GM12891 (cell line): ENCODE data around the gene GCAT.

Experiments
- DNase-seq: peaks from one replicate; pipeline ENCODE4 v3.0.0; 2011; ENCODE audit warnings: low spot score; ENCODE audit not compliant: insufficient read length
- FAIRE-seq: peaks from 2 replicates; lab custom pipeline; 2011; peaks lifted over from hg19 to GRCh38; lab: Jason Lieb, UNC
- PAX5 ChIP-seq: IDR thresholded peaks from 2 replicates; pipeline ENCODE4 v1.6.1; 2011; ENCODE audit warnings: low read length, moderate library complexity, mild to moderate bottlenecking; ENCODE audit not compliant: insufficient read depth, severe bottlenecking
- POLR2A ChIP-seq: IDR thresholded peaks from 2 replicates; pipeline ENCODE4 v1.6.1; 2011; ENCODE audit warnings: low read depth, low read length, control low read depth
- POLR2AphosphoS5 ChIP-seq: IDR thresholded peaks from 2 replicates; pipeline ENCODE4 v1.6.1; 2011; ENCODE audit warnings: low read depth, low read length, control low read depth
- POU2F2 ChIP-seq: IDR thresholded peaks from 2 replicates; pipeline ENCODE4 v1.6.1; 2011; ENCODE audit warnings: low read depth, mild to moderate bottlenecking, control low read depth, low read length, moderate library complexity
- SPI1 ChIP-seq: IDR thresholded peaks from 2 replicates; pipeline ENCODE4 v1.6.1; 2011; ENCODE audit warnings: low read depth, low read length, control low read depth
- TAF1 ChIP-seq: IDR thresholded peaks from 2 replicates; pipeline ENCODE4 v1.6.1; 2011; ENCODE audit warnings: low read depth, low read length, control low read depth

Gene GCAT

DNA sequence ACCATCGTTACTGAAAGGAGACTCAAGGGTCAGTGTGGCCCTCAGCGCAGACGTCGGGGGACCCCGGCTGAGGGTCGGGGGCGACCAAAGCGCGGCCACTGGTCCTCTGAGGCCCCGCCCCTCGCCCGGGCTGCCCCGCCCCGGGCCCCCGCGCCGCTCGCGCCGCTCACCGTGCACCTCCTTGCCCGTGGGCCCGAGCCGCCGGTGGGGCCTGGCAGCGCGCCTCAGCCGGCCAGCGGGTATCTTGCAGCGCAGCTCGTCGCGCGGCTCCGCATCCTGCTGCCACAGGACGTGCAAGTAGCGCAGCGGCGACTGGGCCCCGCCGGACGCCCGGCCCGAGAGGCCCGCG, 36.0 kb downstream of the GCAT start:
- TF ChIP-seq POU2F2 (no peak), SPI1 (no peak), POLR2AphosphoS5 (no peak), POLR2A (no peak), PAX5 (no peak), TAF1 (no peak)
- FAIRE-seq = peak; percentile 9
- DNase-seq = peak; percentile 51

DNA sequence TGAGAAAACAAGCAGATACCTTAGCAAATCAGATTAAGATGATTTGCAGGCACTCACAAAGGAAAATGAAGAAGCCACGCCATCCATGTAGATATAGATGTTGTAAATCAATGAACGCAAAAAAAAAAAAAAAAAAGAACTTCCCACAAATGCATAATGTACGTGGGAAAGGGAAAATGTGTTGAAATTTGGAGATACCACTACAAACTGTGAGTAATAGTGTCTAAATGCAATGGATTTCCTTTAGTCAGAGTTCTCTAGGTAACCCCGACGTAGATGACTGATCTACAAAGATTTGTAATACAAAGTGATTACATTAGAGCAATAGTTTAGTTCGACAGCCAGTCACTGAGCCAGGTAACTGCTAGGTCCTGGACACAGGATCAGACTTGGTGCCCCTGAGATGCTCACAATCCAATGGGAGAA, 37.2 kb downstream of the GCAT start:
- FAIRE-seq (no peak), DNase-seq (no peak)
- no peak for TF ChIP-seq SPI1
- no peak for TF ChIP-seq POLR2AphosphoS5
- TF ChIP-seq POLR2A = no peak
- TF ChIP-seq TAF1 = no peak
- TF ChIP-seq POU2F2 = no peak
- no peak for TF ChIP-seq PAX5

DNA sequence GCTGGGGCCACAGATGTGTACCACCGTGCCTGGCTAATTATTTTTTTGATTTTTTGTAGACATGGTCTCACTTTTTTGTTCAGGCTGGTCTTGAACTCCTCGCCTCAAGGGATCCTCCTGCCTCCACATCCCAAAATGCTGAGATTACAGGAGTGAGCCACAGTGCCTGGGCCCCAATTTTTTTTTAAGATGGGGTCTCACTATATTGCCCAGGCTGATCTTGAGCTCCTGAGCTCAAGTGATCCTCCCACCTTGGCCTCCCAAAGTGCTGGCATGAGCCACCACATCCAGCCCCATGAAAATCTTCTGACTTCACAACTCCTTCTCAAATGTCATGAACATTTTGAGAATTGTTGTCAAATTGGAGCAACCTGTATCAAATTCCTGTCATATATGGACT, 38.7 kb downstream of the GCAT start:
- TF ChIP-seq SPI1 = no peak
- no peak for TF ChIP-seq PAX5
- no peak for TF ChIP-seq POLR2A
- no peak for TF ChIP-seq TAF1
- TF ChIP-seq POU2F2 = no peak
- no peak for TF ChIP-seq POLR2AphosphoS5
- FAIRE-seq (no peak), DNase-seq (no peak)

DNA sequence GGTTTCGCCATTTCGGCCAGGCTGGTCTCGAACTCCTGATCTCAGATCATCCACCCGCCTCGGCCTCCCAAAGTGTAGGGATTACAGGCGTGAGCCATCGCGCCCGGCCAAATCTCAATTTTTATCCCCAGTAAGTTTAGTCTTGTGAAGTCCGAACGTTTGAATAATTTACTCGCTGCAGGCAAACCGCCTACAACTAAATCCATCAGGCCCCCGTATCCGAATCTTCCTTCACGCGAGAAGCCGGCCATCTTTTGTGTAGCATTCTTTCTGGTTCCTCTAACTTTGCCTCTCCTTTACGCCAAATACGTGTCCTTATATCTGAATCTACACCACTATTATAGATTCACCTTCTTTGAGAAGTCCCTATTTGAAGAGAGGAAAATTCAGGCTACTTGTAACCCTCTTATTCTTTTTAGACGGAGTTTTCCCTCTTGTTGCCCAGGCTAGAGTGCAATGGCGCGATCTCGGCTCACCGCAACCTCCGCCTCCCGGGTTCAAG, 40.9 kb downstream of the GCAT start:
- DNase-seq (no peak), FAIRE-seq (peak; percentile 35)
- TF ChIP-seq POLR2A = 0 out of 2 replicates have a peak, but pooled peaks have one; percentile 16
- TF ChIP-seq POLR2AphosphoS5 = no peak

DNA sequence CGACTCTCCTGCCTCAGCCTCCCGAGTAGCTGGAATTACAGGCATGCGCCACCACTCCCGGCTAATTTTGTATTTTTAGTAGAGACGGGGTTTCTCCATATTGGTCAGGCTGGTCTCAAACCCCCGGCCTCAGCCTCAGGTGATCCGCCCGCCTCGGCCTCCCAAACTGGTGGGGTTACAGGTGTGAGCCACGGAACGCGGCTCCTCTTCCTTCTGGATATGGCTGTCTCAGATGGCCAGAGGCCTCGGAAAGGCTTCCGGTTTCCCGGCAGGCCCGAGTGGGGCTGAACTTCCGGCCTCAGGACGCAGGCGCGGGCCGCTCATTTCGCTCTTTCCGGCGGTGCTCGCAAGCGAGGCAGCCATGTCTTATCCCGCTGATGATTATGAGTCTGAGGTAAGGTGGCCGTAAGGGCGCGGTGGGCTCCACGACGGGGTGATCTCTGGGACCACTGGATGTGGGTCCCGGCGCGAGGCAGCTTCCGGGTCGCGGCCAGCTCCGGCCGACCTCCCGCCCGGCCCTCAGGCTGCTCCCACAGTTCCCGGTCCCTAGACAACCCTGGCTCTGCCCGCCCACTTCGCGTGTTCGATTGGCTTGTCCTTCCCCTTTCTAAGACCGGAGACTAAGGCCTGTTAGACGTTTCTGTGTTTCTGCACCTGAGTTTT, 41.5 kb downstream of the GCAT start, which contains the start of gene EIF3L:
Gene EIF3L (plus strand): TSS at position 331 of the 663 bp plus-strand sequence. CDS start 31 bp downstream, at position 362.
- TF ChIP-seq SPI1 (0 out of 2 replicates have a peak, but pooled peaks have one; percentile 17), POLR2A (peak; percentile 89), PAX5 (no peak), POU2F2 (peak; percentile 62; the same call in 1 of the 2 replicates), POLR2AphosphoS5 (peak; percentile 94), TAF1 (peak; percentile 87)
- peak; percentile 94 for DNase-seq
- peak; percentile 99 for FAIRE-seq

DNA sequence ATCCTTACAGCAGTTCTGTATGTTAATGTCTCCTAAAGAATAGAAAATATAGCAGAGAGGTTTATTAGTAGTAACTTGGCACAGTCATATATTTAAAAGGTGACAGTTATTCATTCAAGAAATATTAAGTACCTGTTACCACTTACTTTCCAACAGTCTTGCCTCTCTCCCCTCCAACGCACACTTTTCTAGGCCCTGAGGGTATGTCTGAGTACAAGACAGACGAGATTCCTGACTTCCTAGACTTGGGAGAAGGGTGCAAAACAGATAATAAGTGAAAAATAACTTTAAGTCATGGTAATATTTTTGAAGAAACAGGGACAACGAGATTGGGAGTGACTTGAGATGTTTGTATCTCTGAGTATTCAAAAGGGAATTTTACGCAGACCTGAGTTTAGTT, 43.1 kb downstream of the GCAT start:
- TF ChIP-seq TAF1 (no peak), POLR2A (no peak)
- no peak for FAIRE-seq
- no peak for DNase-seq

DNA sequence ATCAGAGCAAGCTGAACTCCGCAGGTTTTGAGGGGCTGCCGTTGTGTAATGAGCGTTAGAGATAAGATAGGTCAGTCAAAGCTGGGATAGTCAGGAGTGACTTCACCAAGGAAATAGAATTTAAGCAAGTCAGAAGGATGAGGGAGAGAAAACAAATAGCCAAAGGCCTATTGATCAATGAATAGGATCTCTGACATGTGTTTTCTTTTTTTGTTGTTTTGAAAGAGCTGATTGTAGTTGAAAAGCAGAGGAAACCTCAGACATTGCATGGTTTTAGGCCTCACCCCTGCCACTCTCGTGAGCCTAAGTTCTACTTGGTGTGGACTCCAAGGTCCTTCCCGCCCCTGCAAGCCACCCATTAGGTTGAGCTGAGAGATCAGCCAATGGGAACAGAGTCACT, 44.7 kb downstream of the GCAT start:
- no peak for TF ChIP-seq POLR2A
- no peak for TF ChIP-seq PAX5
- no peak for DNase-seq
- no peak for FAIRE-seq

DNA sequence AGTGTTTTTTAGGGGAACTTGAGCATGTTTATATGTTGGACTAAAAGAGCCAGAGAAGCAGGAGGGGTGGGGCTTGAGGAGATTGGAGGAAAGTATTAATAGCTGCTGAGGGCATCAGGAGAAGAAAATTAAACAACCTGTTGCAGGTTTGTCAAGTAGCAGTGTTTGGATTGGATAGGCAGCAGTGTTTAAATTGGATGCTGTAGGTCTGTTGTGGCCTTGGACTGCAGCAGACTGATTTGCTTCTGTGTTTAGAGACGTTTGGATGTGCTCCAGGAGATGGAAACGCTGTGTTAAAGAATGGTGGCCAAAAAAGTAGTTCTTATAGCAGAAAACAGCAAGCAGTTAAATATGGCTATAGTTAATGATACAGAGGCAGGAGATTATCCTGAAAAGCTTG, 47.2 kb downstream of the GCAT start:
- FAIRE-seq (no peak), DNase-seq (no peak)
- no peak for TF ChIP-seq SPI1
- TF ChIP-seq POLR2A = no peak
- TF ChIP-seq PAX5 = no peak
- TF ChIP-seq POLR2AphosphoS5 = no peak
- no peak for TF ChIP-seq POU2F2
- no peak for TF ChIP-seq TAF1

DNA sequence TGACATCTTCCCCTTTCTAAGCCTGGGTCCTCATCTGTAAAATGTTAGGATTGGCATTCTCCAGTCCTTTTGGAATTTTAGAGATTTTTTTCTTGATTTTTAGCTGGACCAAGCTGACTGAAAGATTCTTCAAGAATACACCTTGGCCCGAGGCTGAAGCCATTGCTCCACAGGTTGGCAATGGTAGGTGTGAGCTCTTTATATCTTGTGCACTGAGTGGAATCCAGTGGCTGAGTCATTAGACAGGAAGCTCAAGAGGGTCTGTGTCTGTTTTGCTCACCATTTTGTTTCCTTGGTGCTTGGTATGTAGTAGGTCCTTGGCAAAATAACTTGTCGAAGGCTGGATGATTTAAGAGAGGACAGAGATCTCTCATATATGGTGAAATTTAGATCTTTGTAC, 47.7 kb downstream of the GCAT start:
- DNase-seq = no peak
- no peak for FAIRE-seq
- TF ChIP-seq SPI1 = no peak
- no peak for TF ChIP-seq POLR2AphosphoS5
- no peak for TF ChIP-seq POU2F2
- no peak for TF ChIP-seq TAF1
- TF ChIP-seq PAX5 = no peak
- TF ChIP-seq POLR2A = no peak

DNA sequence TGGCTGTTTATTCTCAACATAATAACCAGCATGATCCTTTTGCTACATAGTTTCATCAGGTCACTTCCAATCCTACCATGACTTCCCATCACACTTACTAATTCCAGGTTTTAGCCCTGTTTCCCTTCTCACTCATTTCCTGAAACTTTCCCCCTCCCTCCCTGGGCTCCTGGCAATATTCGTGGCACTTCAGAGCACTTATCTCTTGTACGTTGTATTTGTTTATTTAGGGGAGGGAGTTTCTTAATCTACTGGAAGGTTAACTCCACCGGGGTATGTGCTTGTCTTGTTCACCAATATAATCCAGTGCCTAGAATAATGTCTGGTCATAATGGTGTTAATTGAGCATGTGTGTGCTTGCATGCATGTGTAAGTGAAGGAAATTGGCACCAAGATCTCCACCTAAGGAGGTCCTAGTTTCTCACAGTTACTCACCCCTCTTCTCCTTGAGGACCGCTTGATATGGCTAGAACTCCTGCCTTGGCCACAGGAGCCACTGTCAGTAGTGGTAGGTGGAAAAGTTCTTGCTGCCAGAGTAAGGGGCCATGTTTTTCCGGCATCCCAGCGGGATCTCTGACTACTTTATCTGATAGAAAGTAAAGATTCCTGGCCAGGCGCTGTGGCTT, 53.2 kb downstream of the GCAT start:
- FAIRE-seq (no peak), DNase-seq (no peak)
- TF ChIP-seq POLR2AphosphoS5 (no peak), PAX5 (no peak), POLR2A (no peak), SPI1 (no peak)
